Ammon's horn (tissue), 1 donor: ENCODE data around the gene IQCM.

Experiments
- DNase-seq: peaks from one replicate; pipeline ENCODE4 v3.0.0-alpha.2; 2016; ENCODE audit warnings: low spot score

Gene IQCM, protein sequence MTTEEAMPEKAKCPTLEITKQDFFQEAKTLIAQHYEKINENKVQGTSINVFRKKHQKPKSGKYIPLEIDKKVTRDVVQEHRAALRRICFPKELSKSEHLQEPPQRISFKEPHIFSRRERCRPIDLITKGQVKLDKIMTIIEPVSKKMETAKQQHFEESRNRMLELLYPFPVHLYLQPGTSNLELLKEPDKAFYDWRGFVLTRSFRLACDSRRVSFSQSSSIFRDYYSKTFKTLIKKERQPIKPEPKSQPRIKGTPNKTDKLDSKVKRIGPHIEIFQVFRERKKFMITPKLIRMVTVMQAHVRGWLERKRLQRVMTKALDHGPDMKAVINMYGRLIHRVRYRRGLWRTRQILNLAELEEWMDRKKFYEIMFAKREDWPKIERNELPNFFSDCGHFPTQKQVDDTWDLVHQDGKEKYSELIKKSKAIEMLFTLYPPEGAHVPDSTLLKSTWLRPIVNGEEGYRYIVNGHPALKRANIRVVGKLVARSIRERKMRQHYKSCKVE

DNA sequence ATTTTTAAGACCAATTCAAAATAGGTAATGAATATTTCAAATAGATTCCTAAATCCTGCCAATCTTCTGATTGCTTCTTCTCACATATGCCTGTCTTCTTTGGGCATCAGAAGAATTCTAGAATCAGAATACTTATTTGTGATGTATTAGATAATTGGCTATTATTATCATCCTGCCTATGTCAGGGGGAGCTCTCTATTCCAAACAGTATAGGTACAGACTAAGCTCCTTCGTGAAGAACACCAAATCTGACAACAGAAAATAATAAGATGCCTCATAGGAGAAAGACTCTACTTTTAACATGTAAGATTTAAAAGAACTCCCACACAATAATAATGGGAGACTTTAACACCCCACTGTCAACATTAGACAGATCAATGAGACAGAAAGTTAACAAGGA is at the start of gene IQCM:
TSS of gene IQCM (minus strand) at position 101 of the 400 bp plus-strand sequence. CDS start 73,152 bp downstream, outside the sequence.
- DNase-seq = no peak

DNA sequence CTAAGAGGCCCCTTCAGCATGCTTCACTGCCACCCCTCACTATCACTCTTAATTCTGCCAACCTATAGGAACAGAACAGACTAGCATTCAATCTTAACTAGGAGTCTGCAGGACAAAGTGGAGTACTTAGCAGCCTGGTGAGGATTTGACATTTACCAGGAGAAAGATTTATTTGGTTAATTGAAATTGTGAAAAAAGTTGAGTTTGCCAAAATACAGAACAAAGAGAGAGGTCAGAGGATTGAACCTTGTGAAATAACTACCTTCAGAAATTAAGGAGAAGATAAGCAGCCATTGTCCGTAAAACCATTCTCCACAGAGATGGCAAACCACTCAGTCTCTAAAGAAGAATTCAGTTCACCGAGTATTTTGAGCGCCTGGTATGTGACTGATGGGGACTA is 41.8 kb upstream of the IQCM start:
- DNase-seq = no peak

DNA sequence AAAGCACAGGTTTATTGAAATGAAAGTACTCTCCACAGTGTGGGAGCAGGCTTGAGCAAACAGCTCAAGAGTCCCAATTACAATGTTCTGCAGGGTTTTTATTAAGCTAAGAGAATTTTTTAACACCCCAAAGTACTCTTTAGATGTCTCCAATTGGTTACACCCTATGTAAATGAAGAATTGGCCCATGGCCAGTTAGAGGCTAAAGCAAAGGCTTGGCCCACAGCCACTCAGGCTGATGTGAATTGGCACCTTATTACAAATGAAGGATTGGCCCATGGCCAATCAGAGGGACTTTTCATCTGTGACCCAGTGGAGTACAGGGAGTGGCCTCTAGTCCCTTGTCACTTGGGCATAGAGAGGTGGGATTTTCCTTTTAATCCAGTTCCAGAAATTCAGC is 30.1 kb upstream of the IQCM start:
- no peak for DNase-seq

DNA sequence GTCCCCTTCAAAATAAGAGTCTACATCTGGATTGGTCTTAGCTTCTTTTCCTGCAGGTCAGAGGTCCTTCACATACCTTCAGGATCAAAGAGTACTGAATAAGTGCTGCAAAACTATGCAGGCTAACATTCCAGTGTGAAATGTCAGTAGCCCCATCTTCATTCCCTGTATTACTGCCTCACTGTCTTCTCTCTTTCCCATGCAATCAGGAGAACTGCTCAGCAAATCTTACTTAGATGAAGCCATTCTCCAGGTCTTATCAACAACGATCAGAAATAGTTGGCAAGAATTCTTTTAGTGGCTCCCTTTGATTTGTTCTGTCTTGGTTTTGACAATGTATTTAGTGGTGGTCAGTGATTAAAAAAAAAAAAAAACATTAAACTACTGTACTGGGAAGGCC is 26.0 kb upstream of the IQCM start:
- no peak for DNase-seq

DNA sequence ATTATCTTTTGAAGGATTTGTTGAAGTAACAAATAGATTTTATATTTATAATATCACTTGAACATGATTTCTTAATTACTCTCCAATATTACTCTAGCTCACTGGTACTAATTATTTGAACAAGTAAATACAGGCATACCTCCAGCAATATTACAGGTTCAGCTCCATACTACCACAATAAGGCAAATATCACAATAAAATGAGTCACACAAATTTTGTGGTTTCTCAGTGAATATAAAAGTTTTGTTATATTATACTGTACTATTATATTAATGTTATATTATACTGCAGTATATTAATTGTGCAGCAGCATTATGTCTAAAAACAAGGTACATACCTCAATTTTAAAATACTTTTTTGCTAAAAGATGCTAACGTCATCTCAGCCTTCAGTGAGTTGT is 22.4 kb upstream of the IQCM start:
- no peak for DNase-seq

DNA sequence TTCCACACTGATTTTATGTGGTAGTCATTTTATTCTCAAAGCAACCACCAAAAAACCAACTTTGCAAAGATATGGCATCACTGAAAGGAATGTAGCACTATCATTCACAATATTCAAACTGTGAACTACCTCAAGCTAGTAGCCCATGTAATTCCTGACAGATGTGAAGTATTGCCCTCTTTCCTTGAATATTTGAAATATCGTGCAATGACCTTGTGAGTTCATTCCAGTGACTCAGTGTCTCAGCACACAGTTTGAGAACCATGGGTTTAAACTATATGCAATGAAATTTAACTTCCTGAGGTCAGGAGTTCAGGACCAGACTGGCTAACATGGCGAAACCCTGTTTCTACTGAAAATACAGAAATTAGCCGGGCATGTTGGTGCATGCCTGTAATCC is 20.9 kb upstream of the IQCM start:
- DNase-seq = no peak

DNA sequence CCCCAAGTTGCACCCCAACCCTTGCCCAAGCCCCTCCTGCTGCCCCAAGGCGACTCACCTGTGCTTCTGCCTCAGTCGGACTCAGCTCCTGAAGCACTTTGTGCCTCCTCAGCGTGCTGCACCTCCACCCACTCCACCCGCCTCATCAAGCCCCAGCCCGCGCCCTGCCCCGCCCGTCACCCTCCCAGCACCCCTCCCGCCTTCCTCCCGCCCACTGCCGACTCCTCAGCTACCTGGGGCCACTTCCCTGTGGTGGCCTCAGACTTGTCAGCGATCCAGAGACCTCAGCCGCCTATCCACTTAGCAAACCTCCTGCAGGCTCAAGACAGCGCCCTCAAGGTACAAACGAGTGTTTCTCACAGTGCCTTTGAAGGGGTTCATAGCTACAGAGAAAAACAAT is 19.6 kb upstream of the IQCM start:
- no peak for DNase-seq

DNA sequence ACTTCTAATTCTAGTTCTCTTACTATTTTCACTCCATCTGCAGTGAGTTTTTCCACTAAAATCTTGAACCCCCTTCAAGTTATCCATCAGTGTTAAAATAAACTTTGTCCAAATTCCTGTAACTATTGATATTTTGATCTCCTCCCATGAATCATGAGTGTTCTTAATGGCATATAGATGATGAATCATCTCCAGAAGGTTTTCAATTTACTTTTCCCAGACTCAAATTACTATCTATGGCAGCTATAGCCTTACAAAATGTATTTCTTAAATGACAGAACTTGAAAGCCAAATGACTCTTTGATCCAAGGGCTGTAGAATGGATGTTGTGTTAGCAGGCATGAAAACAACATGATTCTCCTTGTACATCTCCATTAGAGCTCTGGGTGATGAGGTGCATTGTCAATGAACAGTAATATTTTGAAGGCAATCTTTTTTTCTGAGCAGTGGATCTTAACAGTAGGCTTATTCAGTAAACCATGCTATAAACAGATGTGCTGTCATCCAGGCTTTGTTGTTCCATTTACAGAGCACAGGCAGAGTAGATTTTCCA is 16.1 kb upstream of the IQCM start:
- no peak for DNase-seq

DNA sequence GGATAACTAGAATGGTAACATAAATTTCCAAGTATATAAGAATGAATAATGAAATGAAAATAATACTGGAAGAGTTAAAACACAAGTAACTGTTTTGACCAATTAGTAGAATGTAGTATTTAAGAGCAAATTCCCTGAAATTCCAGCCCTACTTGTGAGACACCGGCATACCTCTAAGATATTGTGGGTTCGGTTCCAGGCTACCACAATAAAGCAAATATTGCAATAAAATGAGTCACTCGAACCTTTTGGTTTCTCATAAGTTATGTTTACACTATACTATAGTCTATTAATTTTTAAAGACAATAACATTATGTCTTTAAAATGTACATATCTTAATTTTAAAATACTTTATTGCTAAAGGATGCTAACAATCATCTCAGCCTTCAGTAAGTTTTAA is 15.2 kb upstream of the IQCM start:
- no peak for DNase-seq

DNA sequence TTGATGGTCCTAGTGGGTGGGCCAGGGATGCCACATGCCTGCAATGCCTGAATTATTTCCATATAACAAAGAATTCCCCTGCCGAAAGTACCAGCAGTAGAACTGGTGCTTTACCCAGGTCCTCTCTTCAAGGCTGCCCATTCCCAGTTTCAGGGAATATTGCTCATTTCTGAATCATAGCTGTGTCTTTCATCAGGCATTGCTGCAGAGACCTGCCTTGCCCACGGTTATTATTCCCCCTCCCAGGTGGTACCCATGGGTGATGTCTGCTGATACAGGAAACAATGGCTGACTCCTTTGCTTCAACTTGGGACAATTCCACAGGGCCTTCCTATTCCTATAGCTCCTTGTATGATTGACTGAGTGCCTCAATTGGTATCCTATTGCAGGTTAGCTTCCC is 9.7 kb upstream of the IQCM start:
- no peak for DNase-seq

DNA sequence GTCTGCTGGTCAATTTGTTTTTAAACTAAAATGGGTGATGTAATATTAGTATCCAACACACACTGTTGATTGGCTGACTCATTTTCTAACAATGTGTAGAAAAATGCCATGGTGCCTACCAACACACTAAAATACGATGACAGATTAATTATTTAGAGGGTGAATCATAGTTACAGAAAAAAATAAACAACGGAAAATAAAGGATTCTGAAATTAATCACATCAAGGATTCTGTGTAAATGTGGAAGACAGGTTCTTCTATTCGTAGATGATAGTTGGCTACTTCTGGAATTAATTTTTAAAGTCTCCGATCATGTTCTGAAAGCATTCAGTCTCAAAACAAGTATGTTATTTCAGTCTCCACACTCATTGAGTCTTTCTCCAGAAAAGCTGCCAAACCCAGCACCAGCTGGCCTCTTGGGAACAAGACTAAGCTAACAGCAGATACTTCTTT is 8.2 kb upstream of the IQCM start:
- DNase-seq = peak; percentile 58

DNA sequence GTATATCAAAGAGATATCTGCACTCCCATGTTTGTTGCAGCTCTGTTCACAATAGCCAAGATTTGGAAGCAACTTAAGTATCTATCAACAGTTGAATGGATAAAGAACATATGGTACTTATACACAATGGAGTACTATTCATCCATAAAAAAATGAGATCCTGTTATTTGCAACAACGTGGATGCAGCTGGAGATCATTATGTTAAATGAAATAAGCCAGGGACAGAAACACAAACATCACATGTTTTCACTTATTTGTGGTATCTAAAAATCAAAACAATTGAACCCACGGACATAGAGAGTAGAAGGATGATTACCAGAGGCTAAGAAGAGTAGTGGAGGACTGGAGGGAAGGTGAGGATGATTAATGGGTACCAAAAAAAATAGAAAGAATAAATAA is 14.2 kb downstream of the IQCM start:
- DNase-seq = no peak

DNA sequence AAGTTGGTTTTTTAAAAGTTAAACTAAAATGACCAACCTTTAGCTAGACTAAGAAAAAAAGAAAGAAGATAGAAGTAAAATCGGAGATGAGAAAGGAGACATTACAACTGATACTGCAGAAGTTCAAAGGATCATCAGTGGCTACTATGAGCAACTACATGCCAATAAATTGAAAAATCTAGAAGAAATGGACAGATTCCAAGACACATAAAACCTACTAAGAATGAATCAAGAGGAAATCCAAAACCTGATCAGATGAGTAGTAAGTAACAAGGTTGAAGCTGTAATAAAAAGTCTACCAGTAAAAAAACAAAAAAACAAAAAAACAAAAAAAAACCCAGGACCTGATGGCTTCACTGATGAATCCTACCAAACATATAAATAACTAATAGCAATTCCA is 16.1 kb downstream of the IQCM start:
- no peak for DNase-seq

DNA sequence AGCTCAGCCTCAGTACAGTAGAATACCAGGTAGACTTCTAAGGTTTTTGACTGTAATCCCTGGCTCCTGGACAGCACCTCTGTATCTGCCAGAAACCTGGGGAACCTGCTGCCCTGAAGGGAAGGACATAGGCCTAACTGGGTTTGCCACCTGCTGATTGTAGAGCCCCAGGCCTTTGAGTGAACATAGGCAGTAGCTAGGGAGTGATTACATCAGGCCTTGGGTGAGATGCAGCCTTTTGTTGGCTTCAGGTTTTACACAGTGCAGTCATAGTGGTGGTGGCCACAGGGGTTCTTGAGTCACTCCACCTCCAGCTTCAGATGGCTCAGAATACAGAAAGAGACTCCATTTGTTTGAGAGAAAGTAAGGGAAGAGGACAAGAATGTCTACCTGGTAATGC is 19.3 kb downstream of the IQCM start:
- no peak for DNase-seq

DNA sequence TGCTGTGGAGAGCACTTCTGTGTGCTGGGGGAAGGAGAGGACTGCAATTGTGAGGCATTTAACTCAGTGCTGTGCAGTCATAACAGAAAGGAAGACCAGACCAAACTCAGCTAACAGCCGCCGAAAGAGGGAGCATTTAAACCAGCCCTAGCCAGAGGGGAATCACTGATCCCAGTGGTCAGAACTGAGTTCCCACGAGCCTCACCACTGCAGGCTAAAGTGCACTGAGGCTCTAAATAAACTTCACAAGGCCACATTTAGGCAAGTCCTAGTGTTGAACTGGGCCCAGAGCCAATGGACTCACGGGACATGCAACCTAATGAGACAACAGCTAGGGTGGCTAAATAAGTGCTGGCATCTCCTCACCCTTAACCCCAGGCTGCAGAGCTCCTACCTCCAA is 20.4 kb downstream of the IQCM start:
- no peak for DNase-seq

DNA sequence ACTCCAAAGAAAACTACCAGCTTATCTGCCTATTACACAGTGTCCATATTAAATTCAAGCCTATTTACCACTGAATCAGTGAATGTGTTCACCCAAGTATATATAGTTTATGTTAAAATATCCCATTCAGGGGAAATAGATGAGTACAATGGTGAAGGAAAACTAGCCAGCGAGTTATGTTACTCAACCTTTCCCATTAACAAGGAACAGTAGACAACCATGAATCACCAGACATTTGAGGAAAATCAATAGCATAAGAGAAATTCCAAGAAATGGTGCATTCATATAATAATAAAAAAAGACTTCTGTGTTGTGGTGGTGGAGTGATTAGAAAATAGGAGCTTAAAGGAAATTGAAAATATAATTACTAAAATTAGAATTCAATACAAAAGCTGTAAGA is 21.3 kb downstream of the IQCM start:
- DNase-seq = no peak

DNA sequence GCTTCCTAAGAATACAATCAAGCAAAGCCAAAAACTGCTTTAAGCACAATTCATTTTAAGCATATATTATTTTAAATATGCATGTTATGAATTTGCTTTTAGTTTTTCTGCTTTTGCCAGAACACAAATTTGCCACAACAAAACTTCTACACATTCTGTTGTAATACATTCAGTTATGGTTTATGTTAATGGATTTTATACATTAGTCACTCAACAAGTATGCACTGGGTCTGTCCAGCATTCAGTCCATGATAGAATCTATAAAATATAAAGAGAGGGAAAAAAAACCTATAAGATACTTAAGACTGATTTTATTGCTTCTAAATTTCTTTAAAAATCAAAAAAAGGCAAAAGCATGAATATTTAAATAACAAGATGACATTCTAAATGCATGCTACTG is 22.2 kb downstream of the IQCM start:
- DNase-seq = no peak

DNA sequence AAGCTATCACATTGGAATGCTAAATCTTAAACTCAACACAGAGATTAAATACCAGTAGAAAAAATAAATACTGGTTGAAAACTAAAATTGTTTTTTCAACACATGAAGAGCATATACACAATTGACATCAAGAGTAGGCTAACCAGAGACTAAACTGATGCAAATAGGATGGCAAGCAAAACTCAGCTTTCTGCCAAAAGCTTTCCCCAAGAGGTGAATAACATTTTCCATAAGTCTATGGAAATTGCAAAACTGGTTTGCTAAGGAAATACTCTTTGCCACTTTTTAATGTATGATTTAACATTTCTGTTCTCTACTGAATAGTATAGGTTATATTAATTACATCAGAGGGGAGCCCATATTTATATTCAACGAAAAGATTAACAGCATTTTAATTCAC is 23.8 kb downstream of the IQCM start:
- DNase-seq = no peak

DNA sequence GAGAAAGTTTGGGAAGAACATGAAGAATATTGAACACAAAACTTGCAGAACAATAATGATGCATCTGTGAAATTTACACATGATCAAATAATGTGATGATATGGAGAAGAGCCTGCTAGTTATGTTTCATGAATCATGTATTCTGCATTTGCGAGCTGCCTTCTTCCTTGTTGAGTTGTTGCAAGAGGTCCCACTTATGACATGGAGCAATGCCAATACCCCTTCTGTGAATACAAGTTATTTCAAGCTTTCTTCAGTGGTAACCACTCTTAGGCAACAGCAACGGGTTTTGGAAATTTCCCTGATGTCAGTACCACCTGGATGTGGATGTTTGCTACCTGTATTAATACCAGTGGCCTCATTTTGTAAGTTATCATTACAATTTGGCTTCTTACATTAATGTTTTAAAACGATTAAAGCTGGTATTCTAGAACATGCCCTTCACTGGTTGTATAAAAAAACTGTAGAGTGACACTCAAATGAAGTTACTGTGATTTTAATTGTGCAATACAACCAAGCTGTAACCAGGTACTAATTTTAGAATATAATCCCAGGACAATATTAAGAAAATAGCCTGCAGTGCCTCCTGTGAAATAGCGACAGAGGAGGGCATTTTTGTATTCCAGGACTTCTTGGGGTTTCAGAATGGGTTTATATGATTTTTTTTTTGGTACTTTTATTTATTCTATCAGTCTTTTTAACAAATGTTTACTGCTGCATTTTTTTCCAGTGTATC is 25.3 kb downstream of the IQCM start:
- no peak for DNase-seq

DNA sequence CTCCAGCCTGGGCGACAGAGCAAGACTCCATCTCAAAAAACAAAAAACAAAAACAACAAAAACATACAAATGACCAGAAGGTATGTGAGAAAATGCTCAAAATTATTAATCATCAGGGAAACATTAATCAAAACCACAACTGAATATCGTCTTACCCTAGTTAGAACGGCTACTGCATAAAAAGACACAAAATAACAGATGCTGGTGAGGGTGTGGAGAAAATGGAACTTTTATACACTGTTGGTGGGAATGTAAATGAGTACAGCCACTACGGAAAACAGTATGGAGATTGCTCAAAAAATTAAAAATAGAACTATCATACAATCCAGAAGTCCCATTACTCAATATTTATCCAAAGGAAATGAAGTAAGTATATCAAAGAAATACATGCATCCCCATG is 27.3 kb downstream of the IQCM start:
- no peak for DNase-seq

DNA sequence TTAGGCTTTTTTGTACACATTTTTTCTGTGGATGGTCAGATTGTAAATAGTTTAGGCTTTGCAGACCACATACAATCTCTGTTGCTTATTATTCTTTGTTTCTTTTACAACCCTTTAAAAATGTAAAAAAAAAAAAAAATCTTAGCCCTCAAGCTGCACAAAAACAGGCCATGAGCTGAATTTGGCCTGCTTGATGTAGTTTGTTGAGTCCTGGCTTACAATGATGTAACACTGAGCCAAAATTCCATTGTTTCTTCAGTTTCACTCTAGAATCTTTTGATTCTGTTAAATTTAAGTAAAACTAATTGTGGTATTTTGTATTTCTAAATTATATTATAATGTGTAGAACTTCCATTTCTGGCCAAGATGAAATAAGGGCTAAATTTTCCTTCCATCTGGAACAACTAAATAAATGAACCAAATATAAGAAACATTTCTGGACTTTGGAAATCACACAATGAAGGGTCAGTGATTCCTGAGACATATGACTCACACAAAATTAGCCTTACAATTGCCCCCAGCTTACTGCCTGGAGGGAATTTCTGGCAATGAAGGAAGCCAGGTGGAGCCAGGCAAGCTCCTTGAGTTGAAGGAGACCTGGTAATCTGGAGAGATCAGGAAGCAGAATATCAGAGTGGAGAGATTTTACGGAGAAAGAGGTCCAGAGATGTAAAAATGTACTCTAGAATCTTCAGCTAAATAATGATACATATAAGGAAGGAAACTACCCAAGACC is 29.8 kb downstream of the IQCM start:
- no peak for DNase-seq

DNA sequence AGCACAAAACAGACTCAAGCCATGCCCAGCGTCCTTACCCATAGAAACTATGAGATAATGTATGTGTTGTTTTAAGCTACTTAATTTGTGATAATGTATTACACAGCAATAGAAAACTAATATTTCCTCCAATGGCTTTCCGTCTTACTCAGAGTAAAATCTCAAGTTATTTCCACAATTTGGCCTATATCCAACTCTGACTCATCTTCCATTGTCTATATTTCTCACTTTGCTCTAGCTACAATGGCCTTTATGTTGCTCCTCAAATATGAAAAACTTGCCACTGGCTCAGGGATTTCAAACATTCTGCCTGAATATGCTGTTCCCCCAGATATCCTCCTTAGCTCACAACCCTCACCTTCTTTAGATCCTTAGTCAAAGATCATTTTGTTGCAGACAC is 31.6 kb downstream of the IQCM start:
- DNase-seq = no peak
